PC-3 (cell line): ENCODE results near the gene ARHGEF4. TPM values are rescaled to one million over a fixed set of nuclear protein-coding genes. Genes with fewer than 3 reads are reported as not detected.
A peak's percentile ranks its signal among the peaks of the same experiment; 100 is the strongest.

Experiments
- ATAC-seq: fragments of 200-7000 bp; cut with Tn5 transposase; 2 replicates; pipeline ENCODE4 v1.9.1; 2020; ENCODE audit warnings: mild to moderate bottlenecking, moderate library complexity
- BruUV-seq: library from RNA; stranded (reverse); fragments of 400-500 nt; replicated peaks from 2 replicates; lab custom pipeline; 2021; lab: Mats Ljungman, UMichigan
- CTCF ChIA-PET: fragments of 300-600 bp; sonication (Branson Sonifier 250); formaldehyde crosslinking; loops from one replicate; lab custom pipeline; 2022; ENCODE audit warnings: antibody characterized with exemption; lab: Charles Lee
- POLR2A ChIA-PET: fragments of 300-600 bp; sonication (Branson Sonifier 250); formaldehyde crosslinking; loops from one replicate; lab custom pipeline; 2022; ENCODE audit warnings: antibody characterized with exemption; ENCODE audit not compliant: unreplicated experiment; lab: Charles Lee
- DNase-seq: peaks from one replicate; pipeline ENCODE4 v3.0.0-alpha.2; 2015
- H2AFZ ChIP-seq: fragments of 300-600 bp; sonication (generic); 2 replicates; pipeline ENCODE4 v1.6.0; 2016; ENCODE audit warnings: antibody characterized with exemption, low read length
- H3F3A ChIP-seq: fragments of 300-600 bp; sonication (generic); one replicate; pipeline ENCODE4 v1.6.0; 2017; ENCODE audit warnings: antibody characterized with exemption, low read length, control low read depth, mild to moderate bottlenecking; ENCODE audit not compliant: unreplicated experiment
- H3K27ac ChIP-seq: fragments of 300-600 bp; sonication (generic); 2 replicates; pipeline ENCODE4 v1.5.1; 2016; ENCODE audit warnings: mild to moderate bottlenecking, low read length
- H3K27me3 ChIP-seq: fragments of 300-600 bp; sonication (generic); 2 replicates; pipeline ENCODE4 v1.6.1; 2016; ENCODE audit warnings: low read length, mixed read lengths
- H3K36me3 ChIP-seq: fragments of 300-600 bp; sonication (generic); 2 replicates; pipeline ENCODE4 v1.6.1; 2016; ENCODE audit warnings: low read depth, mixed run types, low read length, mixed read lengths
- H3K4me1 ChIP-seq: fragments of 300-600 bp; sonication (generic); 2 replicates; pipeline ENCODE4 v1.5.1; 2016; ENCODE audit warnings: low read length; ENCODE audit not compliant: insufficient read depth
- H3K4me2 ChIP-seq: fragments of 300-600 bp; sonication (generic); 2 replicates; pipeline ENCODE4 v1.6.0; 2016; ENCODE audit warnings: low read length
- H3K4me3 ChIP-seq: fragments of 300-600 bp; sonication (generic); 2 replicates; pipeline ENCODE4 v1.5.1; 2016; ENCODE audit warnings: mild to moderate bottlenecking, low read length, mixed read lengths
- H3K79me2 ChIP-seq: fragments of 300-600 bp; sonication (generic); 2 replicates; pipeline ENCODE4 v1.6.1; 2017; ENCODE audit warnings: low read length, mixed read lengths
- H3K9ac ChIP-seq: fragments of 300-600 bp; sonication (generic); 2 replicates; pipeline ENCODE4 v1.6.0; 2016; ENCODE audit warnings: mild to moderate bottlenecking, low read length
- H3K9me2 ChIP-seq: fragments of 300-600 bp; sonication (generic); replicated peaks from 2 replicates; pipeline ENCODE4 v1.6.1; 2016; ENCODE audit warnings: mixed run types, low read length, mixed read lengths
- H3K9me3 ChIP-seq: fragments of 300-600 bp; sonication (generic); 2 replicates; pipeline ENCODE4 v1.6.1; 2016; ENCODE audit warnings: low read length, mixed read lengths
- H4K20me1 ChIP-seq: fragments of 300-600 bp; sonication (generic); 2 replicates; pipeline ENCODE4 v1.6.1; 2016; ENCODE audit warnings: low read length, mixed read lengths
- CTCF ChIP-seq: fragments of 300-600 bp; sonication (generic); conservative IDR thresholded peaks from 2 replicates; pipeline ENCODE4 v1.5.1; 2017; ENCODE audit warnings: antibody characterized with exemption, low read depth, mild to moderate bottlenecking, low read length
- EZH2 ChIP-seq: fragments of 300-600 bp; sonication (generic); IDR thresholded peaks from one replicate; pipeline ENCODE4 v1.6.1; 2017; ENCODE audit warnings: antibody characterized with exemption, mild to moderate bottlenecking, low read length; ENCODE audit not compliant: unreplicated experiment
- EZH2phosphoT487 ChIP-seq: fragments of 300-600 bp; sonication (generic); IDR thresholded peaks from 2 replicates; pipeline ENCODE4 v1.6.1; 2018; ENCODE audit warnings: mild to moderate bottlenecking, antibody characterized with exemption, low read length, borderline replicate concordance
- intact Hi-C: fragments of 100-400 bp; cut with micrococcal nuclease; formaldehyde crosslinking; loops from 2 replicates; pipeline ENCODE4 v1.9.0; 2023
- total RNA-seq: library from RNA; depleted of rRNA; stranded (reverse); fragments of >200 nt; gene quantifications from 2 replicates; pipeline ENCODE4 v1.2.3, GENCODE V29; 2014

ARHGEF4 gene
- total RNA-seq, 1 experiment from 2014 or later = 21.5 TPM

DNA sequence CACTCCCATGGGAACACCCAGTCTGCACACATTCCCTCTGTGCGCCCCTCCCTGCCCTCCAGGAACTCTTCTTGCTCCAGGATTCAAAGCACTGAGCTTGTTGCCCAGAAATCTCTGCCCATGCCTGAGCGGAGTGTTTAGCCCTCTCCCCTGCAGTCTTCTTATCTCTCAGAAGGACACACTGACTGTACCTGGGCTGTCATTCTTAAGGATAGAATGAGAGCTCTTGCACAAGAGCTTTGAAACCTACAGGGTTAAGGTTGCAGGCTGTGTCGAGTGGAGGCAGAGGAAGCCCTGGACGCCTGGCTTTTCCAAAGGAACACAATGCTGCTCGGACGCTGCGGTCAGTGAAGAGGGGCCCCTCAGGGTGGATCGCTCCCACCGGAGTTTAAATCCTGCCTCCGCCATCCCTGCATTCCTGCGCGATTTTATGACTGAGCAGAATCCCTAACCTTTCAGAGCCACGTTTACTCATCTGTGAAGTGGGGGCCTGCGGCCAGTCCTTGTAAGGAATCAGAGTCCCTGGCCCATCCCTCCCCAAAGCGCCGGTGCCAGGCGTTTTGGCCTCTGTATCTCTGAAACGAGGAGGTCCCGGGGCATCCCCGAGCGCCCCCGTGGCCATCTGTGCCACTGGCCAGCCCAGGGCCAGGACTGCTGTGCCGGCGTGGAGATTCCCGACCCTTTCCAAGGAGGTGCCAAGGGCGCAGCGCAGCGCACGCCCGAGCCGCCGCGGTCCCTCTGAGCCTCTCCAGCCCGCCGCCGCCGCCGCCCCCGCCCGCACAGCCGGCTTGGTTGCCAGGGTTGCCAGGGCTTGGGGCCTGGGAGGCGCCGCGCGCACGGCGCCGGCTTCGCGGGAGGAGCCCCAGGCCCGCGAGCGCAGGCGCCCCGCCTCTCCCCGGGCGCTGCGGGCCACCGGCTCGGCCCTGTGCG is 197.7 kb downstream of the ARHGEF4 start:
- H4K20me1 ChIP-seq = no peaks in the 10 kb centered on the region
- intact Hi-C loops = no loop called here
- no peaks in the 10 kb centered on the region for H3K9me2 ChIP-seq
- no peak overlapping the region for H3K27ac ChIP-seq
- no peak overlapping the region for H3K9ac ChIP-seq
- CTCF ChIA-PET = no interaction called here
- ATAC-seq (peak; percentile 26), DNase-seq (no peak)
- H3K79me2 ChIP-seq = no peaks in the 10 kb centered on the region
- H3K4me2 ChIP-seq = no peak overlapping the region
- H3K27me3 ChIP-seq = no peaks in the 10 kb centered on the region
- H3K9me3 ChIP-seq = no peaks in the 10 kb centered on the region
- TF ChIP-seq CTCF (no peak), EZH2phosphoT487 (no peak), EZH2 (no peak)
- no peaks in the 10 kb centered on the region for H3F3A ChIP-seq
- H3K4me3 ChIP-seq = no peak overlapping the region
- POLR2A ChIA-PET = no interaction called here
- H3K4me1 ChIP-seq = no peaks in the 10 kb centered on the region
- H2AFZ ChIP-seq = no peak overlapping the region
- BruUV-seq = no TSS peak
- H3K36me3 ChIP-seq = no peaks in the 10 kb centered on the region

DNA sequence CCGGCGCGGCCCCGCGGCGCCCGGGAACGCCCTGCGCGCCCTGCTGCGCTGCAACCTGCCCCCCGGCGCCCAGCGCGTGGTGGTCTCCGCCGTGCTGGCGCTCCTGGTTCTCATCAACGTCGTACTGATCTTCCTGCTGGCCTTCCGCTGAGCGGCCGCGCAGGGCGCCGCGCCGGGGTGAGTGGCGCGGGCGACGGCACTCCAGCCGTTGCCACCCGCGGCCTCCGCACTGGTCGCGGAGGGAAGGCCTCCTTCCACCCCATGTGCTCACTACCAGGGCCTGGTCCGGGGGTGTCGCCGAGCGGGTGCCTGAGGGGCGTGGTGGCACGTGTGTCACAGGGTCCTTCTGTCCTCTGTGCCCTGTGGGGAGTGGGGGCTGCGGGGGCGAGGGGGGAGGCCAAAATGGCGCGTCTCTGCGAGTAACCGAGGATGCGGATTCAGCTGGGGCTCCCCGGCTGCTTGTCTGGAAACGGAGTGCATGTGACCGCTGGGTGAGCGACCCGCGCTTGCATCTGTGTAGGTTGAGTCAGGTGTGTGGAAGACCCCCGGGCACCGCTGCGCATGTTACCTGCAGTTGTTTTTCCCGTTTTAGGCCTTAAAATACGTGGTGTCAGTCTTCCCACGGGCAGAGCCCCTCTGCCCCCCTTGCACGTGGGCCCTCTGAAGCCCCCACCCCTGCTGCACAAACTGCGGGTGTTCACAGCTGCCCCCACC is 198.6 kb downstream of the ARHGEF4 start:
- H3K27me3 ChIP-seq = no peaks in the 10 kb centered on the region
- intact Hi-C loops = no loop called here
- BruUV-seq = no TSS peak
- H2AFZ ChIP-seq = no peak overlapping the region
- CTCF ChIA-PET = no interaction called here
- H3K79me2 ChIP-seq = no peaks in the 10 kb centered on the region
- no peak overlapping the region for H3K9ac ChIP-seq
- ATAC-seq (no peak), DNase-seq (no peak)
- no peak overlapping the region for H3K4me3 ChIP-seq
- H3K9me2 ChIP-seq = no peaks in the 10 kb centered on the region
- TF ChIP-seq CTCF (no peak), EZH2 (no peak), EZH2phosphoT487 (no peak)
- no peaks in the 10 kb centered on the region for H3K4me1 ChIP-seq
- H3K27ac ChIP-seq = no peak overlapping the region
- H3F3A ChIP-seq = no peaks in the 10 kb centered on the region
- H3K9me3 ChIP-seq = no peaks in the 10 kb centered on the region
- no peaks in the 10 kb centered on the region for H3K36me3 ChIP-seq
- H3K4me2 ChIP-seq = no peak overlapping the region
- no peaks in the 10 kb centered on the region for H4K20me1 ChIP-seq
- POLR2A ChIA-PET = no interaction called here

GRCh38 chr2:131035826-131036231 is 199.1 kb downstream of the ARHGEF4 start:
- Histone ChIP-seq H3F3A (no peaks in the 10 kb centered on the region), H2AFZ (no peak overlapping the region), H4K20me1 (no peaks in the 10 kb centered on the region), H3K79me2 (no peaks in the 10 kb centered on the region), H3K9ac (no peak overlapping the region), H3K36me3 (no peaks in the 10 kb centered on the region), H3K27me3 (no peaks in the 10 kb centered on the region), H3K9me3 (no peaks in the 10 kb centered on the region), H3K4me2 (no peak overlapping the region), H3K4me1 (no peaks in the 10 kb centered on the region), H3K4me3 (no peak overlapping the region), H3K27ac (no peak overlapping the region), H3K9me2 (no peaks in the 10 kb centered on the region)
- DNase-seq = no peak
- POLR2A ChIA-PET = no interaction called here
- no TSS peak for BruUV-seq
- no peak for TF ChIP-seq EZH2phosphoT487
- TF ChIP-seq EZH2 = no peak
- no peak for TF ChIP-seq CTCF
- CTCF ChIA-PET = no interaction called here
- intact Hi-C loops = no loop called here
- ATAC-seq = no peak
